Dermis blood vessel endothelial cell (primary cell): ENCODE data around the gene LDHD. TPM values are rescaled to one million over a fixed set of nuclear protein-coding genes. Genes with fewer than 3 reads are reported as not detected.
A peak's percentile ranks its signal among the peaks of the same experiment; 100 is the strongest.
"Not testable (repeated sequence)": the region's sequence is repeated elsewhere in the genome, so short reads cannot be mapped to it uniquely, and the experiment has no call there.

Source experiments
- DNase-seq: peaks from one replicate; pipeline ENCODE4 v3.0.0; 2010
- total RNA-seq: library from RNA; depleted of rRNA; stranded (reverse); fragments of >200 nt; gene quantifications from 2 replicates; pipeline ENCODE4 v1.2.3, GENCODE V29; 2014

LDHD gene
- total RNA-seq, 1 donor from 2014 or later: 1.7 TPM

GRCh38 chr16:75099075-75099667 is 17.4 kb downstream of the LDHD start:
- DNase-seq: no peak

GRCh38 chr16:75097941-75098901 is 18.4 kb downstream of the LDHD start:
- DNase-seq: no peak

- no peak for DNase-seq
These were observed 19.3 kb downstream of the LDHD start for GRCh38 chr16:75097191-75097761.

- no peak for DNase-seq
These were observed 19.9 kb downstream of the LDHD start for GRCh38 chr16:75096656-75097055.

- no peak for DNase-seq
These were observed 21.4 kb downstream of the LDHD start for GRCh38 chr16:75095204-75095621.

- no peak for DNase-seq
These were observed 22.7 kb downstream of the LDHD start for GRCh38 chr16:75093598-75094540.

GRCh38 chr16:75092777-75093176 is 23.8 kb downstream of the LDHD start:
- no peak for DNase-seq

- DNase-seq: not testable (repeated sequence)
These were observed 25.0 kb downstream of the LDHD start for GRCh38 chr16:75091619-75092018.

- not testable (repeated sequence) for DNase-seq
These were observed 25.7 kb downstream of the LDHD start for GRCh38 chr16:75090899-75091298.

GRCh38 chr16:75089486-75090202 is 26.9 kb downstream of the LDHD start:
- no peak for DNase-seq

- no peak for DNase-seq
These were observed 27.6 kb downstream of the LDHD start for GRCh38 chr16:75088934-75089333.

GRCh38 chr16:75088216-75088615 is 28.4 kb downstream of the LDHD start:
- peak; percentile 76 for DNase-seq

GRCh38 chr16:75087375-75087979 is 29.1 kb downstream of the LDHD start:
- peak; percentile 98 for DNase-seq

- DNase-seq: no peak
These were observed 29.7 kb downstream of the LDHD start for GRCh38 chr16:75086688-75087374.

- peak; percentile 43 for DNase-seq
These were observed 30.3 kb downstream of the LDHD start for GRCh38 chr16:75086281-75086680.

- no peak for DNase-seq
These were observed 31.0 kb downstream of the LDHD start for GRCh38 chr16:75085556-75085955.

- DNase-seq: no peak
These were observed 32.8 kb downstream of the LDHD start for GRCh38 chr16:75083813-75084212.

- DNase-seq: no peak
These were observed 35.3 kb downstream of the LDHD start for GRCh38 chr16:75081179-75081859.

GRCh38 chr16:75080205-75081029 is 36.2 kb downstream of the LDHD start:
- peak; percentile 13 for DNase-seq
